Stomach smooth muscle (tissue), 2 donors: Measurements from ENCODE around the gene CCDC7.

Experiments used
- H3K27ac ChIP-seq: one replicate; pipeline ENCODE4 v1.7.0; 2013; ENCODE audit warnings: mild to moderate bottlenecking, low read length, inconsistent platforms
- H3K27me3 ChIP-seq, 2 donors: one replicate each; pipeline ENCODE4 v1.7.0; 2013; ENCODE audit warnings: low read length in 2 of 2; ENCODE audit not compliant: insufficient read depth in 2 of 2, control insufficient read depth in 1 of 2
- H3K36me3 ChIP-seq, 2 donors: one replicate each; pipeline ENCODE4 v1.7.0; 2013; ENCODE audit warnings: low read length in 2 of 2; ENCODE audit not compliant: control insufficient read depth in 2 of 2, insufficient read depth in 2 of 2
- H3K4me1 ChIP-seq: one replicate; pipeline ENCODE4 v1.7.0; 2013; ENCODE audit warnings: low read length; ENCODE audit not compliant: control insufficient read depth, insufficient read depth
- H3K4me3 ChIP-seq, 2 donors: one replicate each; pipeline ENCODE4 v1.7.0; 2013; ENCODE audit warnings: low read length in 2 of 2
- H3K9ac ChIP-seq, 2 donors: one replicate each; pipeline ENCODE4 v1.7.0; 2013; ENCODE audit warnings: low read length in 2 of 2, mild to moderate bottlenecking in 1 of 2
- H3K9me3 ChIP-seq, 2 donors: one replicate each; pipeline ENCODE4 v1.7.0; 2013; ENCODE audit warnings: low read length in 2 of 2; ENCODE audit not compliant: control insufficient read depth in 2 of 2
- donor health status: healthy.
- donor health status: Pancreatic carcinoma.

The CCDC7 gene

GRCh38 chr10:32877915-32878314, 432.0 kb downstream of the CCDC7 start:
- Histone ChIP-seq H3K9me3 (no peaks in the 10 kb centered on the region), H3K9ac (no peak overlapping the region), H3K36me3 (no peaks in the 10 kb centered on the region), H3K4me1 (no peaks in the 10 kb centered on the region), H3K27ac (no peak overlapping the region), H3K27me3 (no peaks in the 10 kb centered on the region), H3K4me3 (no peak overlapping the region)

- no peaks in the 10 kb centered on the region for H3K9me3 ChIP-seq
Observed at GRCh38 chr10:32878646-32879045, 432.7 kb downstream of the CCDC7 start.

GRCh38 chr10:32882076-32882475, 436.1 kb downstream of the CCDC7 start:
- H3K4me3 ChIP-seq = no peak overlapping the region
- H3K9me3 ChIP-seq = no peaks in the 10 kb centered on the region
- H3K9ac ChIP-seq = no peak overlapping the region
- no peaks in the 10 kb centered on the region for H3K4me1 ChIP-seq
- no peaks in the 10 kb centered on the region for H3K27me3 ChIP-seq
- no peaks in the 10 kb centered on the region for H3K36me3 ChIP-seq
- H3K27ac ChIP-seq = no peak overlapping the region

More at GRCh38 chr10:32878646-32879045, 432.7 kb downstream of the CCDC7 start:
- H3K4me1 ChIP-seq = no peaks in the 10 kb centered on the region
- H3K4me3 ChIP-seq = no peak overlapping the region
- no peak overlapping the region for H3K9ac ChIP-seq
- no peaks in the 10 kb centered on the region for H3K27me3 ChIP-seq
- no peak overlapping the region for H3K27ac ChIP-seq
- no peaks in the 10 kb centered on the region for H3K36me3 ChIP-seq

GRCh38 chr10:32887481-32887880, 441.5 kb downstream of the CCDC7 start:
- Histone ChIP-seq H3K4me1 (no peaks in the 10 kb centered on the region), H3K36me3 (no peaks in the 10 kb centered on the region), H3K9ac (no peak overlapping the region), H3K4me3 (no peak overlapping the region), H3K9me3 (no peaks in the 10 kb centered on the region), H3K27me3 (no peaks in the 10 kb centered on the region), H3K27ac (no peak overlapping the region)

- no peak overlapping the region for H3K27ac ChIP-seq
- H3K36me3 ChIP-seq = no peaks in the 10 kb centered on the region
- no peak overlapping the region for H3K9ac ChIP-seq
- no peaks in the 10 kb centered on the region for H3K4me1 ChIP-seq
- H3K27me3 ChIP-seq = no peaks in the 10 kb centered on the region
- H3K9me3 ChIP-seq = no peaks in the 10 kb centered on the region
- no peak overlapping the region for H3K4me3 ChIP-seq
Observed at GRCh38 chr10:32888161-32888927, 442.4 kb downstream of the CCDC7 start.

- no peaks in the 10 kb centered on the region for H3K4me1 ChIP-seq
- no peaks in the 10 kb centered on the region for H3K9me3 ChIP-seq
- H3K9ac ChIP-seq = no peak overlapping the region
- no peaks in the 10 kb centered on the region for H3K36me3 ChIP-seq
- no peak overlapping the region for H3K27ac ChIP-seq
- H3K27me3 ChIP-seq = no peaks in the 10 kb centered on the region
- no peak overlapping the region for H3K4me3 ChIP-seq
Observed at GRCh38 chr10:32889631-32890212, 443.8 kb downstream of the CCDC7 start.

- Histone ChIP-seq H3K36me3 (no peaks in the 10 kb centered on the region), H3K9me3 (no peaks in the 10 kb centered on the region), H3K4me1 (no peaks in the 10 kb centered on the region), H3K4me3 (no peak overlapping the region), H3K27me3 (no peaks in the 10 kb centered on the region), H3K9ac (no peak overlapping the region), H3K27ac (no peak overlapping the region)
Observed at GRCh38 chr10:32890444-32890843, 444.5 kb downstream of the CCDC7 start.

- Histone ChIP-seq H3K4me3 (no peak overlapping the region), H3K9me3 (no peaks in the 10 kb centered on the region), H3K27me3 (no peaks in the 10 kb centered on the region), H3K4me1 (no peaks in the 10 kb centered on the region), H3K9ac (no peak overlapping the region), H3K36me3 (no peaks in the 10 kb centered on the region), H3K27ac (no peak overlapping the region)
Observed at GRCh38 chr10:32891261-32891660, 445.3 kb downstream of the CCDC7 start.

GRCh38 chr10:32893434-32893833, 447.5 kb downstream of the CCDC7 start:
- H3K36me3 ChIP-seq = peaks cover 7 to 13% of the 10 kb centered on the region in 2 donors
- no peak overlapping the region for H3K27ac ChIP-seq
- H3K9me3 ChIP-seq = no peaks in the 10 kb centered on the region
- no peaks in the 10 kb centered on the region for H3K27me3 ChIP-seq
- H3K4me1 ChIP-seq = no peaks in the 10 kb centered on the region
- no peak overlapping the region for H3K9ac ChIP-seq
- no peak overlapping the region for H3K4me3 ChIP-seq

GRCh38 chr10:32893916-32894664, 448.1 kb downstream of the CCDC7 start:
- H3K27ac ChIP-seq = no peak overlapping the region
- H3K9ac ChIP-seq = no peak overlapping the region
- no peaks in the 10 kb centered on the region for H3K9me3 ChIP-seq
- no peaks in the 10 kb centered on the region for H3K4me1 ChIP-seq
- no peak overlapping the region for H3K4me3 ChIP-seq
- H3K27me3 ChIP-seq = no peaks in the 10 kb centered on the region
- peaks cover 7 to 15% of the 10 kb centered on the region in 2 donors for H3K36me3 ChIP-seq
